ENCODE results near the gene VSTM2L. TPM values are rescaled to one million over a fixed set of nuclear protein-coding genes. Genes with fewer than 3 reads are reported as not detected.

VSTM2L gene
- total RNA-seq, 1 donor from 2014 or later, result 12.9 TPM

DNA sequence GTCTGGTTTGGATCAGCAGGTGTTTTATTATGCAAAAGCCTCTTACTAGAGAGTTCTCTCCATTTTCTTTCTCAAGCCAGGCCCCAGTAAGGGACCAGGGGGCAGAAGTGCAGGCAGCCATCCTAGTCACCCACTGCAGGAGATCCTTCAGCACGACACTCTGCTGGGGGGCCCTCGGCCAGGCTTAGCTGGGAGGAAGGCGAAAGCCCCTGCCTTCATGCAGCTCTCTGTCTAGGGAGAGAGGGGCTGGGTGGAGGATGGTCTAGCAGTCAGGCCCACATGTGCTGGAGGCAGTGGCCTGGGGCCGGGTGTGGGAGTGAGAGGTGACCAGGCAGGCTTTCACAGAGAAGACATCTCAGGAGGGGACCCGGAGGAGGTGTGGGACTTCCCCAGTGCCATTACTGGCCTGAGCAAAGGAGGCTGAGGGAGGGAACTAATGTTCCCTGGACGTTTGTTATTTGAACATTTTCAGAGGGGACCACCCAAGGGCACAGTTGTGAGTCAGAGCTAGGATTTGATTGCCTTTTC lies 33.5 kb upstream of the VSTM2L start:
- H3K4me1 ChIP-seq, result no peaks in the 10 kb centered on the region
- H3K4me3 ChIP-seq, result no peak overlapping the region
- H3K27me3 ChIP-seq, result no peaks in the 10 kb centered on the region
- ATAC-seq (no peak), DNase-seq (peak; percentile 46)
- peaks cover 42% of the 10 kb centered on the region for H3K36me3 ChIP-seq
- intact Hi-C loops (cut with DNase I), result no loop called here
- H3K9me3 ChIP-seq, result no peaks in the 10 kb centered on the region
- no peak overlapping the region for H3K27ac ChIP-seq
- TF ChIP-seq, protein P1, sequence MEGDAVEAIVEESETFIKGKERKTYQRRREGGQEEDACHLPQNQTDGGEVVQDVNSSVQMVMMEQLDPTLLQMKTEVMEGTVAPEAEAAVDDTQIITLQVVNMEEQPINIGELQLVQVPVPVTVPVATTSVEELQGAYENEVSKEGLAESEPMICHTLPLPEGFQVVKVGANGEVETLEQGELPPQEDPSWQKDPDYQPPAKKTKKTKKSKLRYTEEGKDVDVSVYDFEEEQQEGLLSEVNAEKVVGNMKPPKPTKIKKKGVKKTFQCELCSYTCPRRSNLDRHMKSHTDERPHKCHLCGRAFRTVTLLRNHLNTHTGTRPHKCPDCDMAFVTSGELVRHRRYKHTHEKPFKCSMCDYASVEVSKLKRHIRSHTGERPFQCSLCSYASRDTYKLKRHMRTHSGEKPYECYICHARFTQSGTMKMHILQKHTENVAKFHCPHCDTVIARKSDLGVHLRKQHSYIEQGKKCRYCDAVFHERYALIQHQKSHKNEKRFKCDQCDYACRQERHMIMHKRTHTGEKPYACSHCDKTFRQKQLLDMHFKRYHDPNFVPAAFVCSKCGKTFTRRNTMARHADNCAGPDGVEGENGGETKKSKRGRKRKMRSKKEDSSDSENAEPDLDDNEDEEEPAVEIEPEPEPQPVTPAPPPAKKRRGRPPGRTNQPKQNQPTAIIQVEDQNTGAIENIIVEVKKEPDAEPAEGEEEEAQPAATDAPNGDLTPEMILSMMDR (IDR thresholded peaks at IDR 0.05), result no peak

DNA sequence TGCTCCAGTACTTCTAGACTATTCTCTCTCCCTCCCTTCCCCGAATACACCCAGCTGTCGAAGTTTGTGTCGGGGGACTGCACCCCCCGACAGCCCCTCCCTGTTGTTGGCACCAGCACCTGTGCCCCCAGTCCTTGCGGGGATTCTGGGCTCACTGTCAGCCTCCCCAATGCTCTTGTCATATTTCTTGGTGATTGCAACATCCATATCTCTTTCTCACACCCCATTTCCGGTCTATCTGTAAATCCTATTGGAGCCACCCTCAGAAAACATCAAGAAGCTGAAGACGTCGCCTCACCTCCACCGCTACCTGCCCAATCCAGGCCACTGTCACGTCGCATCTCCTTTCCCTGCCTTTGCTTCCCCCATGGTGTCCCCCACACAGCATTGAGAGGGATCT lies 32.6 kb upstream of the VSTM2L start:
- ATAC-seq, result no peak
- intact Hi-C loops (cut with DNase I), result no loop called here
- Histone ChIP-seq H3K27ac (no peak overlapping the region), H3K36me3 (peaks cover 42% of the 10 kb centered on the region), H3K4me3 (no peak overlapping the region), H3K4me1 (no peaks in the 10 kb centered on the region), H3K9me3 (no peaks in the 10 kb centered on the region), H3K27me3 (no peaks in the 10 kb centered on the region)
- TF ChIP-seq, protein P1 (IDR thresholded peaks at IDR 0.05), result no peak
- DNase-seq, result no peak

DNA sequence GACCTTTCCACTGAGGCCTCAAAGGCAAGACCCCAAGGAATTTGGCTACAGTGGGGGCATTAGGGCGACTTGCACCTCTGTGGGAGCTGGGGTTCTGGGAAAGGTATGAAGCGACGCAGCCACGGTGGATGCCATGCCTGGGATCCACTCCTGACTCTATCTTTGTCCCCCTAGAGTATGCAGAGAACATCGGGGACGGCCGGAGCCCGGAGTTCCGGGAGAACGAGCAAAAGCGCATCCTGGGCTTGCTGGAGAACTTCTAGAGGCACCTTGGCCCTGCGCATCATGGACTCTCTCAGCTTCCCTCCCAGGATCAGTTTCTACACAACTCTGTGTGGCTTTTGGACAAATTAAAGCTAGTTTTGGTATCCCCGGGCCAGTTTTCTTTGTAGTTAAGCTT lies 31.2 kb upstream of the VSTM2L start:
- no peaks in the 10 kb centered on the region for H3K9me3 ChIP-seq
- intact Hi-C loops (cut with DNase I), result no loop called here
- TF ChIP-seq, protein P1 (IDR thresholded peaks at IDR 0.05), result no peak
- H3K36me3 ChIP-seq, result peaks cover 42% of the 10 kb centered on the region
- no peaks in the 10 kb centered on the region for H3K27me3 ChIP-seq
- no peak overlapping the region for H3K4me3 ChIP-seq
- H3K4me1 ChIP-seq, result no peaks in the 10 kb centered on the region
- peak; percentile 50 for DNase-seq
- H3K27ac ChIP-seq, result no peak overlapping the region
- ATAC-seq, result no peak

DNA sequence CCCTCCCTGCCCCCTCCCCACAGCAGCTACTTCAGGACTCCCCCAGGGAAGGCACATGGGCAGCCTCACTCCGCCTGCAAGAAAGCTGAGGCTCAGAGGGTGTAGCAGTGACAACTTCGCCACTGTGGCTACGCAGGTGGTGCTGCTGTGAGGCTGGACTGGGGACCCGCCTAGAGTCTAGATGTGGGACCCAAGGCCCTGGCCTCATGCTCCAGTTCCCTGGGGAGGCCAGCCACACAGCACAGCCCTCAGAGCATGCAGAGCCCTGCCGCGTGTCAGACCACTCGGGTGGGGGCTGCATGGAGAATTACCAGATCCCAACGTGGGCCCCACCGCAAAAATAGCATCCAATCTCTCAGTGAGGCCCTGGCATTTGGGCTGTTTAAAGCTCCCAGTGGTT lies 30.8 kb upstream of the VSTM2L start:
- Histone ChIP-seq H3K4me1 (no peaks in the 10 kb centered on the region), H3K9me3 (no peaks in the 10 kb centered on the region), H3K27ac (no peak overlapping the region), H3K27me3 (no peaks in the 10 kb centered on the region), H3K4me3 (no peak overlapping the region), H3K36me3 (peaks cover 42% of the 10 kb centered on the region)
- TF ChIP-seq, protein P1 (IDR thresholded peaks at IDR 0.05), result no peak
- ATAC-seq, result no peak
- intact Hi-C loops (cut with DNase I), result no loop called here
- peak; percentile 51 for DNase-seq

DNA sequence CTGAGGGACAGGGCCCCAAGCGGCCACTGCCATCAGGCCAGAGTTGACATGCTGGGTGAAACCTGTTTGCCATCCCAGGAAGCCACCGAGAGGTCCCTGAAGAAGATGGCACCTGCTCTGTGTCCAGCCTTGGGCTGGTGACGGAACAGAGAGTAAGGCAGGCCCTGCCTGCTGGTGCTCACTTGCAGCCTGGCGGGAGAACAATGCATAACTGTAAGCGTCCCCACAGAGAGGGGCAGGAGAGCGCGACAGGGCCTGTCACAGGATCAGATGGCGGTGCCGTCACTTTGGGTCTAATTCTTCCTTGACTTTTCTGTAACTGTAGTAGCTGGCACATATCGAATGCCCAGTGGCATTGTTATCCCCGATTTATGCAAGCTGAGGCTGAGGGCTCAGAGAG lies 29.0 kb upstream of the VSTM2L start:
- H3K4me3 ChIP-seq, result no peak overlapping the region
- DNase-seq (peak; percentile 39), ATAC-seq (no peak)
- no peak overlapping the region for H3K27ac ChIP-seq
- TF ChIP-seq, protein P1 (IDR thresholded peaks at IDR 0.05), result no peak
- H3K36me3 ChIP-seq, result peaks cover 33% of the 10 kb centered on the region
- no peaks in the 10 kb centered on the region for H3K27me3 ChIP-seq
- H3K4me1 ChIP-seq, result no peaks in the 10 kb centered on the region
- no peaks in the 10 kb centered on the region for H3K9me3 ChIP-seq
- intact Hi-C loops (cut with DNase I), result no loop called here
